HepG2 (cell line): Measurements from ENCODE around the gene LGALS1. TPM values are rescaled to one million over a fixed set of nuclear protein-coding genes. Genes with fewer than 3 reads are reported as not detected.

Experiments used
- BCL6 ChIP-seq: IDR thresholded peaks from 2 replicates; pipeline ENCODE4 v1.6.1; 2016; ENCODE audit warnings: missing genetic modification reagents, missing compliant biosample characterization
- DNMT3B ChIP-seq: conservative IDR thresholded peaks from 2 replicates; pipeline ENCODE4 v1.6.1; 2016; ENCODE audit warnings: missing biosample characterization, control low read depth
- RBM22 ChIP-seq: fragments of 200-400 bp; formaldehyde crosslinking; optimal IDR thresholded peaks from 2 replicates; pipeline ENCODE3; 2017; ENCODE audit warnings: mild to moderate bottlenecking, low read length, moderate library complexity
- SKI ChIP-seq: fragments of 450-650 bp; IDR thresholded peaks from one replicate; pipeline ENCODE4 v1.6.1; 2018; ENCODE audit warnings: mild to moderate bottlenecking; ENCODE audit not compliant: partially characterized antibody
- ZNF343 ChIP-seq: sonication (generic); formaldehyde crosslinking; IDR thresholded peaks from 2 replicates; pipeline ENCODE4 v1.4.0; 2020; ENCODE audit warnings: mild to moderate bottlenecking, missing genetic modification reagents
- ZNF382 ChIP-seq: sonication (generic); formaldehyde crosslinking; IDR thresholded peaks from 2 replicates; pipeline ENCODE4 v1.5.0; 2020; ENCODE audit warnings: missing genetic modification reagents, mild to moderate bottlenecking, borderline replicate concordance
- ZNF567 ChIP-seq: sonication (generic); formaldehyde crosslinking; IDR thresholded peaks from 2 replicates; pipeline ENCODE4 v1.8.1; 2023; ENCODE audit warnings: mild to moderate bottlenecking, missing genetic modification reagents, borderline replicate concordance
- ZNF629 ChIP-seq: sonication (generic); formaldehyde crosslinking; conservative IDR thresholded peaks from 2 replicates; pipeline ENCODE4 v1.5.0; 2020; ENCODE audit warnings: missing genetic modification reagents
- ZNF766 ChIP-seq: sonication (generic); formaldehyde crosslinking; IDR thresholded peaks from 2 replicates; pipeline ENCODE4 v1.5.0; 2020; ENCODE audit warnings: missing genetic modification reagents, borderline replicate concordance
- polyA plus RNA-seq, 8 experiments: library from polyadenylated mRNA; depleted of rRNA in 3 of 8; stranded (reverse) in 7 of 8; unstranded in 1 of 8; fragments of >200 nt; fragmentation: Illumina TruSeq in 4 of 8; extraction: Trizol in 4 of 8; gene quantifications; 2 replicates each; pipeline versions ENCODE4 v1.2.1 to v1.2.3, GENCODE V29; 2011 to 2016; ENCODE audit warnings: low read depth in 4 of 8, missing spikeins in 1 of 8, mixed read lengths in 1 of 8; ENCODE audit not compliant: insufficient read depth in 1 of 8
- total RNA-seq, 5 experiments: library from RNA; depleted of rRNA; stranded (reverse); fragments of >200 nt; fragmentation: Illumina TruSeq; extraction: Trizol; gene quantifications; 2 replicates each; pipeline ENCODE4 v1.2.3, GENCODE V29; 2016; ENCODE audit warnings: low read depth in 1 of 5
- TF ChIP-seq, protein P1 (sequence below): sonication (generic); formaldehyde crosslinking; IDR thresholded peaks from 2 replicates; pipeline ENCODE4 v1.4.0; 2020; ENCODE audit warnings: missing genetic modification reagents, mild to moderate bottlenecking, borderline replicate concordance
- TF ChIP-seq, protein P2 (sequence below): sonication (generic); formaldehyde crosslinking; IDR thresholded peaks from 2 replicates; pipeline ENCODE4 v1.5.1; 2020; ENCODE audit warnings: missing genetic modification reagents, mild to moderate bottlenecking, borderline replicate concordance
- TF ChIP-seq, protein P3 (sequence below): sonication (generic); formaldehyde crosslinking; IDR thresholded peaks from 2 replicates; pipeline ENCODE4 v1.4.0; 2020; ENCODE audit warnings: missing genetic modification reagents, borderline replicate concordance

The LGALS1 gene
- total and polyA plus RNA-seq, 2 of the 13 experiments (the other 11 are each of a cell fraction or from before 2014, with no cell fraction given), result 103 to 858 TPM

DNA sequence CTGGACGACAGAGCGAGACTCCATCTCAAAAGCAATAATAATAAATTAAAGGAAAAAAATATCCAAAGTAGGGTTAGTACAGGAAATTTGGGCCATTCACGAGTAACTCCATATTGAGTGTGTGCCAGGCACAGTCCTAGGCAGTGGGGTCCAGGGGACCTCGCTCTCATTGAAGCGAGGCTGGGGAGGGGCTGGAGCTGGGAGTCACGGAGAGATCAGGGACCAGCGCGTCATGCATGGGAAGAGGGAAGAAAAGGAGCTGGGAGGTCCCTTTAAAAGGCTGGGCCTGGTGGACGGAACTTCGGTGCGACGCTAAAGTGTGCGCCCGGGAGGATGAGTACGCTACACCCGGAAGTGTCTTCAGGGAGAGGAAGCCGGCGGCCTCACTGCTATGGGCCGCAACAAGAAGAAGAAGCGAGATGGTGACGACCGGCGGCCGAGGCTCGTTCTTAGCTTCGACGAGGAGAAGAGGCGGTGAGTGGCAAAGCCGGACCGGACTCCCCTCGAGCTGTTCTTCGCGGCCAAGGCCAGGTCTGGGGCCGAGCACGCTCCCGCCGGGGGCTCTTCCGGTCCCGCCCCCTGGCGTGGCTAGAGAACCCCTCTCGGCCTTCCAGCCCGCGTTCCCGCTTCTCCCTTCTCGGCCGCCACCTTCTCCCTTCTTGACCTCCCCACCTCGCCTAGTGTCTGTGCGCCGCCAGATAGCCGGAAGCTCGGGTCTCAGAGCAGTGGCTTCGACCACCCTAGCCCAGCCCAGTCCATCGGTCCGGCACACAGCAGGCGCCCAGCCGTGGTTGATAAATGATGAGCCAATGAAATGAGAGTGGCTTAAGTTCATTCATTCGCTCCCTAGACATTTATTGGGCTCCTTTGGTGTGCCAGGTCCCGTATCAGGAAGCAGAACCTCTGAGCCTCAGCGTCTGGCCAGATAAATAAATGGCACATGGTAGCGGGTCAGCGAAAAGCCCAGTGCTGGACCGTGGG lies 10.9 kb downstream of the LGALS1 start, which contains the start of gene NOL12 (continued):
- TF ChIP-seq, protein P1, sequence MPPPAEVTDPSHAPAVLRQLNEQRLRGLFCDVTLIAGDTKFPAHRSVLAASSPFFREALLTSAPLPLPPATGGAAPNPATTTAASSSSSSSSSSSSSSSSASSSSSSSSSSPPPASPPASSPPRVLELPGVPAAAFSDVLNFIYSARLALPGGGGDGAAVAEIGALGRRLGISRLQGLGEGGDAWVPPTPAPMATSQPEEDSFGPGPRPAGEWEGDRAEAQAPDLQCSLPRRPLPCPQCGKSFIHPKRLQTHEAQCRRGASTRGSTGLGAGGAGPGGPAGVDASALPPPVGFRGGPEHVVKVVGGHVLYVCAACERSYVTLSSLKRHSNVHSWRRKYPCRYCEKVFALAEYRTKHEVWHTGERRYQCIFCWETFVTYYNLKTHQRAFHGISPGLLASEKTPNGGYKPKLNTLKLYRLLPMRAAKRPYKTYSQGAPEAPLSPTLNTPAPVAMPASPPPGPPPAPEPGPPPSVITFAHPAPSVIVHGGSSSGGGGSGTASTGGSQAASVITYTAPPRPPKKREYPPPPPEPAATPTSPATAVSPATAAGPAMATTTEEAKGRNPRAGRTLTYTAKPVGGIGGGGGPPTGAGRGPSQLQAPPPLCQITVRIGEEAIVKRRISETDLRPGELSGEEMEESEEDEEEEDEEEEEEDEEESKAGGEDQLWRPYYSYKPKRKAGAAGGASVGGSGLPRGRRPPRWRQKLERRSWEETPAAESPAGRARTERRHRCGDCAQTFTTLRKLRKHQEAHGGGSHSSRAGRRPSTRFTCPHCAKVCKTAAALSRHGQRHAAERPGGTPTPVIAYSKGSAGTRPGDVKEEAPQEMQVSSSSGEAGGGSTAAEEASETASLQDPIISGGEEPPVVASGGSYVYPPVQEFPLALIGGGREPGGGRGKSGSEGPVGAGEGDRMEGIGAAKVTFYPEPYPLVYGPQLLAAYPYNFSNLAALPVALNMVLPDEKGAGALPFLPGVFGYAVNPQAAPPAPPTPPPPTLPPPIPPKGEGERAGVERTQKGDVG (CRISPR knock-in tag), result no peak
- 0 out of 2 replicates have a peak, but pooled peaks have one; percentile 9 for TF ChIP-seq ZNF766
- TF ChIP-seq, protein P2, sequence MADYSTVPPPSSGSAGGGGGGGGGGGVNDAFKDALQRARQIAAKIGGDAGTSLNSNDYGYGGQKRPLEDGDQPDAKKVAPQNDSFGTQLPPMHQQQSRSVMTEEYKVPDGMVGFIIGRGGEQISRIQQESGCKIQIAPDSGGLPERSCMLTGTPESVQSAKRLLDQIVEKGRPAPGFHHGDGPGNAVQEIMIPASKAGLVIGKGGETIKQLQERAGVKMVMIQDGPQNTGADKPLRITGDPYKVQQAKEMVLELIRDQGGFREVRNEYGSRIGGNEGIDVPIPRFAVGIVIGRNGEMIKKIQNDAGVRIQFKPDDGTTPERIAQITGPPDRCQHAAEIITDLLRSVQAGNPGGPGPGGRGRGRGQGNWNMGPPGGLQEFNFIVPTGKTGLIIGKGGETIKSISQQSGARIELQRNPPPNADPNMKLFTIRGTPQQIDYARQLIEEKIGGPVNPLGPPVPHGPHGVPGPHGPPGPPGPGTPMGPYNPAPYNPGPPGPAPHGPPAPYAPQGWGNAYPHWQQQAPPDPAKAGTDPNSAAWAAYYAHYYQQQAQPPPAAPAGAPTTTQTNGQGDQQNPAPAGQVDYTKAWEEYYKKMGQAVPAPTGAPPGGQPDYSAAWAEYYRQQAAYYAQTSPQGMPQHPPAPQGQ (CRISPR knock-in tag), result peak; percentile 40; the same call in 1 of the 2 replicates
- TF ChIP-seq BCL6 (CRISPR knock-in tag), result peak; percentile 58
- TF ChIP-seq SKI, result no peak
- TF ChIP-seq ZNF629 (CRISPR knock-in tag), result 0 out of 2 replicates have a peak, but pooled peaks have one; percentile 3
- peak; percentile 95; the same call in 1 of the 2 replicates for TF ChIP-seq ZNF567 (CRISPR knock-in tag)
- TF ChIP-seq, protein P3, sequence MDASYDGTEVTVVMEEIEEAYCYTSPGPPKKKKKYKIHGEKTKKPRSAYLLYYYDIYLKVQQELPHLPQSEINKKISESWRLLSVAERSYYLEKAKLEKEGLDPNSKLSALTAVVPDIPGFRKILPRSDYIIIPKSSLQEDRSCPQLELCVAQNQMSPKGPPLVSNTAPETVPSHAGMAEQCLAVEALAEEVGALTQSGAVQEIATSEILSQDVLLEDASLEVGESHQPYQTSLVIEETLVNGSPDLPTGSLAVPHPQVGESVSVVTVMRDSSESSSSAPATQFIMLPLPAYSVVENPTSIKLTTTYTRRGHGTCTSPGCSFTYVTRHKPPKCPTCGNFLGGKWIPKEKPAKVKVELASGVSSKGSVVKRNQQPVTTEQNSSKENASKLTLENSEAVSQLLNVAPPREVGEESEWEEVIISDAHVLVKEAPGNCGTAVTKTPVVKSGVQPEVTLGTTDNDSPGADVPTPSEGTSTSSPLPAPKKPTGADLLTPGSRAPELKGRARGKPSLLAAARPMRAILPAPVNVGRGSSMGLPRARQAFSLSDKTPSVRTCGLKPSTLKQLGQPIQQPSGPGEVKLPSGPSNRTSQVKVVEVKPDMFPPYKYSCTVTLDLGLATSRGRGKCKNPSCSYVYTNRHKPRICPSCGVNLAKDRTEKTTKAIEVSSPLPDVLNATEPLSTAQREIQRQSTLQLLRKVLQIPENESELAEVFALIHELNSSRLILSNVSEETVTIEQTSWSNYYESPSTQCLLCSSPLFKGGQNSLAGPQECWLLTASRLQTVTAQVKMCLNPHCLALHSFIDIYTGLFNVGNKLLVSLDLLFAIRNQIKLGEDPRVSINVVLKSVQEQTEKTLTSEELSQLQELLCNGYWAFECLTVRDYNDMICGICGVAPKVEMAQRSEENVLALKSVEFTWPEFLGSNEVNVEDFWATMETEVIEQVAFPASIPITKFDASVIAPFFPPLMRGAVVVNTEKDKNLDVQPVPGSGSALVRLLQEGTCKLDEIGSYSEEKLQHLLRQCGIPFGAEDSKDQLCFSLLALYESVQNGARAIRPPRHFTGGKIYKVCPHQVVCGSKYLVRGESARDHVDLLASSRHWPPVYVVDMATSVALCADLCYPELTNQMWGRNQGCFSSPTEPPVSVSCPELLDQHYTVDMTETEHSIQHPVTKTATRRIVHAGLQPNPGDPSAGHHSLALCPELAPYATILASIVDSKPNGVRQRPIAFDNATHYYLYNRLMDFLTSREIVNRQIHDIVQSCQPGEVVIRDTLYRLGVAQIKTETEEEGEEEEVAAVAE (CRISPR knock-in tag), result peak; percentile 64; the same call in 1 of the 2 replicates
- no peak; the same call in 1 of the 2 replicates for TF ChIP-seq ZNF343 (CRISPR knock-in tag)
- no peak for TF ChIP-seq RBM22
- TF ChIP-seq ZNF382 (CRISPR knock-in tag), result no peak
- TF ChIP-seq DNMT3B, result no peak
